HUES48 (cell line): ENCODE measurements around the gene PACS1.

ENCODE experiments used
- H3K27ac ChIP-seq: one replicate; pipeline ENCODE4 v1.7.0; 2013; ENCODE audit warnings: low read depth, low read length, inconsistent platforms
- H3K27me3 ChIP-seq: 2 replicates; pipeline ENCODE4 v1.6.1; 2013; ENCODE audit warnings: mild to moderate bottlenecking, low read length; ENCODE audit not compliant: control insufficient read depth, insufficient read depth
- H3K36me3 ChIP-seq: 2 replicates; pipeline ENCODE4 v1.6.1; 2013; ENCODE audit warnings: low read length; ENCODE audit not compliant: control insufficient read depth, insufficient read depth
- H3K4me1 ChIP-seq: 2 replicates; pipeline ENCODE4 v1.6.1; 2013; ENCODE audit warnings: mild to moderate bottlenecking, low read length; ENCODE audit not compliant: control insufficient read depth, insufficient read depth
- H3K4me3 ChIP-seq: 2 replicates; pipeline ENCODE4 v1.5.1; 2013; ENCODE audit warnings: mild to moderate bottlenecking, low read depth, low read length
- H3K9ac ChIP-seq: 2 replicates; pipeline ENCODE4 v1.6.1; 2013; ENCODE audit warnings: mild to moderate bottlenecking, low read depth, low read length, moderate library complexity
- H3K9me3 ChIP-seq: 2 replicates; pipeline ENCODE4 v1.6.1; 2013; ENCODE audit warnings: low read length; ENCODE audit not compliant: control insufficient read depth, insufficient read depth

The PACS1 gene

DNA sequence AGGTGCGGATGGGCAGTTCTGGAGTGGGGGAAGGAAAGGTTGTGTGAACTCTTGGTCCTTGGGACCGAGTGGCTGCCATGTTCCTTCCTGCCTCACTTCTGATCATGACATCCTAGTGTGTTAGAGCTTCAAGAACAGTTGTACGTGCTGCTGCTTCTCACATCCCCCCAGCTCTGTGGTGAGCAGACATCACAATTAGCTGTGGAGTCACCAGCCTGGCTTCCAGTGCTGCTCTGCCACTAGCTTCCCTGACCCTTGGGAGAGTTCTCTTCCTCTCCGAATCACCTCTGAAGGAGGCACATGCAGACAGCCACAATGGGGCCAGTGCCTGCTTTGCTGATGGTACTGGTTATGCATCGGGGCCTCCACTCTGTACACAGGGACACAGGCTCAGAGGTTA is 192.1 kb downstream of the PACS1 start:
- H3K36me3 ChIP-seq: peaks cover 70% of the 10 kb centered on the region

DNA sequence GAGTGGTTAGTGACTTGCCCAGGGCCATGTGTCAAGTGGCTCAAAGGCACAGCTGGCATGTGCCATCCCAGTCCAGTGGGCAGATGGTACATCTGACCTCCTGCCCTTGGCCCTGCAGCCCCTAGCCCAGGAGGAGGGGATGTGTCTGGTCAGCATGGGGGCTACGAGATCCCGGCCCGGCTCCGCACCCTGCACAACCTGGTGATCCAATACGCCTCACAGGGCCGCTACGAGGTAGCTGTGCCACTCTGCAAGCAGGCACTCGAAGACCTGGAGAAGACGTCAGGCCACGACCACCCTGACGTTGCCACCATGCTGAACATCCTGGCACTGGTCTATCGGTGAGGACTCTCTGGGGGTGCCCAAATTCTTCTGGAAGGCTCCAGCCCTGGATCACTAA is 192.6 kb downstream of the PACS1 start:
- Histone ChIP-seq H3K4me1 (peaks cover 6% of the 10 kb centered on the region; the same call in 1 of the 2 replicates), H3K27me3 (no peaks in the 10 kb centered on the region), H3K36me3 (peaks cover 70% of the 10 kb centered on the region), H3K27ac (no peak overlapping the region), H3K9me3 (no peaks in the 10 kb centered on the region), H3K4me3 (no peak overlapping the region), H3K9ac (no peak overlapping the region)

More for the DNA sequence above, 192.1 kb downstream of the PACS1 start:
- Histone ChIP-seq H3K9ac (no peak overlapping the region), H3K4me3 (no peak overlapping the region), H3K27ac (no peak overlapping the region), H3K4me1 (peaks cover 6% of the 10 kb centered on the region; the same call in 1 of the 2 replicates), H3K9me3 (no peaks in the 10 kb centered on the region), H3K27me3 (no peaks in the 10 kb centered on the region)

DNA sequence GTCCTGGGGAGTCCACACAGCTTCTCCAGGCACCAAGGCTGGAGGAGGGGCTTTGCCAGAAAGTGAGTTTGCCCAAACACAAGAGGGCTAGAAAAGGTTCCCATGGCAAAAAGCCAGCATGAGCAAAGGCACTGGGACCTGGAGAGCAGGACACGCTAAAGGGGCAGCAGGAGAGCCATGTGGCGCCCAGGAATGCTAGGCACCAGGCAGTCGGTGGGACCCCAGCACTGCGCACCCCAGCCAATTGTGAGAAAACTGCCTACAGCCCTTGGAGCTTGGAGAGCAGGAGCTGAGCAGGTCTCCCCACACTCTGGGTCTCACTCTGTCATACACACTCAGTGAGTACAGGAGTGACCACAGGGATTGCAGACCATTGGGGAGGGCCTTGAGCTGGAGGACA is 193.2 kb downstream of the PACS1 start:
- Histone ChIP-seq H3K9me3 (no peaks in the 10 kb centered on the region), H3K4me1 (peaks cover 6% of the 10 kb centered on the region; the same call in 1 of the 2 replicates), H3K36me3 (peaks cover 70% of the 10 kb centered on the region), H3K4me3 (no peak overlapping the region), H3K27ac (no peak overlapping the region), H3K9ac (no peak overlapping the region), H3K27me3 (no peaks in the 10 kb centered on the region)

DNA sequence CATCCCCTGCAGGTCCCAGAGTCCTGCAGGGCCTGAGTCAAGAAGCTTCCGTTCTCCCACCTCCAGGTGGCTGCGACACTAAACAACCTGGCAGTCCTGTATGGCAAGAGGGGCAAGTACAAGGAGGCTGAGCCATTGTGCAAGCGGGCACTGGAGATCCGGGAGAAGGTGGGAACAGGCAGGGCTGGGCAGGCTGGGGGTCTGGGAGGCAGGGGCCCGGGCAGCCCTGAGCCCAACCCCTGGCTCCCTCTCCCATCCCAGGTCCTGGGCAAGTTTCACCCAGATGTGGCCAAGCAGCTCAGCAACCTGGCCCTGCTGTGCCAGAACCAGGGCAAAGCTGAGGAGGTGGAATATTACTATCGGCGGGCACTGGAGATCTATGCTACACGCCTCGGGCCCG is 193.7 kb downstream of the PACS1 start:
- H3K36me3 ChIP-seq: peaks cover 70% of the 10 kb centered on the region

DNA sequence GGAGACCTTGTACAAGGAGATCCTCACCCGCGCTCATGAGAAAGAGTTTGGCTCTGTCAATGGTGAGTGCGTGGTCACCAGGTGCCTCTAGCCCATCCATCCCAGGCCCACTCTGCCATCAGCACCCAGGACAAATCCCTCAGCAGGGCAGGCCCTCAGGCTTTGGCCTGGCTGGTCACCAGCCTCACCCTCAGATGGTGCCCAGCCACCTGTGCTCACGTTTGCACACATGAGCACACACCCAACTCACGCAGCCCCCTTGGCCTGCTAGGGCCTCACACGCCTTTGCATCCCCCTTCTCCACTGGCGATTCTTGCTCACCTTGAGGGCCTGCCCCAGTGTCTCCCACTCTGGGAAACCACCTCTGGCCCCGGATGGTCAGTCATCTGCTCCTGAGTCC is 194.3 kb downstream of the PACS1 start:
- H3K27me3 ChIP-seq: no peaks in the 10 kb centered on the region
- peaks cover 65% of the 10 kb centered on the region for H3K36me3 ChIP-seq
- H3K9ac ChIP-seq: no peak overlapping the region
- peaks cover 2% of the 10 kb centered on the region; the same call in 1 of the 2 replicates for H3K4me1 ChIP-seq
- H3K27ac ChIP-seq: no peak overlapping the region
- H3K9me3 ChIP-seq: no peaks in the 10 kb centered on the region
- no peak overlapping the region for H3K4me3 ChIP-seq

More for the DNA sequence above, 193.7 kb downstream of the PACS1 start:
- Histone ChIP-seq H3K27ac (no peak overlapping the region), H3K4me3 (no peak overlapping the region), H3K4me1 (peaks cover 2% of the 10 kb centered on the region; the same call in 1 of the 2 replicates), H3K9me3 (no peaks in the 10 kb centered on the region), H3K9ac (no peak overlapping the region), H3K27me3 (no peaks in the 10 kb centered on the region)

DNA sequence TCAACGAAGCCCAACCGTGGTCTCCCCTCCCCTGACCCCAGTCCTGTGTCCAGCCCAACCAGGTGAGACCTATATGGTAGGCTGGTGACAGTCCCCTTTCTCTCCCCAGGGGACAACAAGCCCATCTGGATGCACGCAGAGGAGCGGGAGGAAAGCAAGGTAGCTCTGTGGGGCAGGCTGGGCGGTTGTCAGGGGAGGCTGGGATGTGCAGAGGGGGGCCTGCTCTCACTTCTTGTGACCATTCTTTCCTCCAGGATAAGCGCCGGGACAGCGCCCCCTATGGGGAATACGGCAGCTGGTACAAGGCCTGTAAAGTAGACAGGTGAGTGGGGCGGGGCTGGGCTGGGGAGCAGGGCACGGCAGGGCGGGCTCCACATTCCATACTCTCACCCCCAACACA is 194.8 kb downstream of the PACS1 start:
- Histone ChIP-seq H3K27me3 (no peaks in the 10 kb centered on the region), H3K27ac (no peak overlapping the region), H3K4me1 (peaks cover 7% of the 10 kb centered on the region; the same call in 1 of the 2 replicates), H3K36me3 (peaks cover 59% of the 10 kb centered on the region), H3K9me3 (no peaks in the 10 kb centered on the region), H3K4me3 (no peak overlapping the region), H3K9ac (no peak overlapping the region)

DNA sequence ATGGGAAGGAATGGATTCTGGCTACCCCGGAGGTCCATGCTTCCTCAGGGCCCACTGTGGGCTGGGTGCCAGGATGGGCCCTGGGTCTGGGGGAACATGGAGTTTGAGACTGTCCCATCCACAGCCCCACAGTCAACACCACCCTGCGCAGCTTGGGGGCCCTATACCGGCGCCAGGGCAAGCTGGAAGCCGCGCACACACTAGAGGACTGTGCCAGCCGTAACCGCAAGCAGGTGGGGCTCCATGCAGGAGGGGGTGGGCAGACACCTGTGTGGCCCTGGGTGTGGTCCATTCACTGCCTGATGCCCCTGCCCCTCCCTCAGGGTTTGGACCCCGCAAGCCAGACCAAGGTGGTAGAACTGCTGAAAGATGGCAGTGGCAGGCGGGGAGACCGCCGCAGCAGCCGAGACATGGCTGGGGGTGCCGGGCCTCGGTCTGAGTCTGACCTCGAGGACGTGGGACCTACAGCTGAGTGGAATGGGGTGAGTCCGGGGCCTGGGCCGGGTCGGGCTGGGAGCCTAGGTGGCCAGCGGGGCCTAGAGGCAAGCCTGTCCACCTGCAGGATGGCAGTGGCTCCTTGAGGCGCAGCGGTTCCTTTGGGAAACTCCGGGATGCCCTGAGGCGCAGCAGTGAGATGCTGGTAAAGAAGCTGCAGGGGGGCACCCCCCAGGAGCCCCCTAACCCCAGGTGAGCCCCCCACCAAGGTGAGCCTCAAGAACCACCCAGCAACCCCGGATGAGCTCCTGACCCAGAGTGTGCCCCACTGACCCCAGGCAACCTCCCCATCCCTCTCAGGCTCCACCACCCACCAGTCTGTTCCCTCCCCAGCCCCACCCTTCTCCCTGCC is 195.7 kb downstream of the PACS1 start:
- H3K4me1 ChIP-seq: peaks cover 8% of the 10 kb centered on the region; the same call in 1 of the 2 replicates
- H3K9me3 ChIP-seq: no peaks in the 10 kb centered on the region
- H3K36me3 ChIP-seq: peaks cover 55% of the 10 kb centered on the region
- no peak overlapping the region for H3K9ac ChIP-seq
- H3K27me3 ChIP-seq: no peaks in the 10 kb centered on the region
- H3K4me3 ChIP-seq: no peak overlapping the region
- H3K27ac ChIP-seq: no peak overlapping the region

DNA sequence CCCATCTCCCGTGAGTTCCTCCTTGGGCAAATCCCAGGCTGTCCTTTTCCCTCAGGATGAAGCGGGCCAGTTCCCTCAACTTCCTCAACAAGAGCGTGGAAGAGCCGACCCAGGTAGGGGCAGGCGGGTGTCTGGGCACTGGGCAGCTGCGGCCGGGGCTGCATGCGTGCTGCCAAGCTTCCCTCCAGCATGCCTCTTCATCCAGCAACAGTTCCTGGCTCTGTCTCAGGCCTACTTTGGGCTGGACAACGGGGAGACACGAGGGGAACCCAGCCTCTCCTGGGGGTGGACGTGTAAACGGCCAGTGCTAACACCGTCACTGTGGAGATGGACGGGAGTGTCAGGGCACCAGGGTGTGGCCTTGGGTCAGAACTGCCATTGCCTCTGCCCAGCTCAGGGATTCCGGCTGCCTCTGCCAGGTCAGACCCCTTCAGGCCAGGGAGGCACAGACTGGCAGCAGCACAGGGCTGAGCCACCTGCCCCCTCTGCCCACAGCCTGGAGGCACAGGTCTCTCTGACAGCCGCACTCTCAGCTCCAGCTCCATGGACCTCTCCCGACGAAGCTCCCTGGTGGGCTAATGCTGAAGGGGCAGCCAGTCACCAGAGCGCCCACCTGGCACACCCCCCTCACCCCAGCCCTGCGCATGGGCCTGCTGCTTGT is 196.4 kb downstream of the PACS1 start:
- H3K27ac ChIP-seq: peak overlapping the region; percentile 57
- no peak overlapping the region for H3K9ac ChIP-seq
- no peaks in the 10 kb centered on the region for H3K27me3 ChIP-seq
- peak overlapping the region; percentile 90; the same call in 1 of the 2 replicates for H3K4me3 ChIP-seq
- peaks cover 8% of the 10 kb centered on the region; the same call in 1 of the 2 replicates for H3K4me1 ChIP-seq
- H3K9me3 ChIP-seq: no peaks in the 10 kb centered on the region
- H3K36me3 ChIP-seq: peaks cover 48% of the 10 kb centered on the region

DNA sequence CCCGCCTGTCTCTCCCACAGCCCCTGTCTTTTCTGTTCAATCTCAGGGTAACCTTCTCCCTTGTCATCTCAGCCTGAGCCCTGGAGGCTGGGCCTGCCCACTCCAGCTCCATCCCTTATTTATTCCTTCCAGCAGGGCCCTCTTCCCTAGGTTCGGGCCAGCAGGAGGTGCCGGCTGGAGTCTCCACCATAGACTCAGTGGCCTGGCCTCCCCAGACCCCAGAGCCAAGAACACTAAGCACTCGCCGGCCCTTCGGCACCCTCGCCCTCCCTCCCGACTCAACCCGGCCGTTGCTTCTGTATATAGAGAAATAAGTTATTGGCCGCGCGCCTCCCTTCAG is 196.9 kb downstream of the PACS1 start:
- no peaks in the 10 kb centered on the region for H3K9me3 ChIP-seq
- no peak overlapping the region for H3K9ac ChIP-seq
- peaks cover 8% of the 10 kb centered on the region; the same call in 1 of the 2 replicates for H3K4me1 ChIP-seq
- H3K36me3 ChIP-seq: peaks cover 48% of the 10 kb centered on the region
- H3K4me3 ChIP-seq: peak overlapping the region; percentile 90
- H3K27me3 ChIP-seq: no peaks in the 10 kb centered on the region
- peak overlapping the region; percentile 57 for H3K27ac ChIP-seq

DNA sequence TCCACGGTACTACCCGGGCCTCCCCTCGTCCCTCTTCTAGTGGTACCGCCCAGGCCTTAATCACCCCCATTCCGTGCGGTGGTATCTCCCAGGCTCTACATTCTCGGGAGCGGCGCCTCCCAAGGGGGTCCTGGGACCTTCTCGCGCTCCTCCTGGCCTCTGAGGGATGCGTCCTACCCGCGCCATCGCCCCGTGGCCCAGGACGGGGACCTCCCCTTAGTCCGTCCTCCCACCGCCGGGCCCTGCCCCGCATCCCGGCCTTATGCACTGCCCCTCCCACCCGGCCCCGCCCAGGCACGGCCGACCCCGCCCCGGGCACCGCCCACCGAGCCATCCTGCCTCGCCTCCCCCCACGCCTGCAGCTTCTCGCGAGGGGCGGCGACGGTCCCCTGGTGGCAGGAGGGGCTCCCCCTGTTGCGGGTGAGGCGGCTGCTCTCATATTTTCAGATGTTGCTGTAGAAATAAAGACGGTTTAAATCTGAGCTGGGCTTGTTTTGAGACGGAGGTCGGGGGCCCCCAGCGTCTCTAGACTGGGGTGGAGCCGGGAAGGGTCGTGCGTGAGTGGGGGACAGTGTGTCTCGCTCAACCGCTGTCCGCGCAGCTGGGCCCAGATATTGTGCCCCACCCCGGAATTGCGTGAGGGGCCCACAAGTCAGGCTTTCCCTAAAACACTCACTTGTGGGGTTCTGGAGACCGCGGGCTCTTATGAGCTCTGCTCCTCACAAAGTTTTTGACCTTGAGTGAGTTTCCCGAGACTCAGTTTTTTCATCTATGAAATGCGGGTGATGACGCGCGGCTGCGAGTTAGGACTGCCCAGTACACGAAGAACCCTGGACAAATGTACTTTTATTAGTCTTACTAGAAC is 197.5 kb downstream of the PACS1 start:
- peaks cover 48% of the 10 kb centered on the region for H3K36me3 ChIP-seq
- peak overlapping the region; percentile 90 for H3K4me3 ChIP-seq
- no peaks in the 10 kb centered on the region for H3K9me3 ChIP-seq
- peak overlapping the region; percentile 35 for H3K9ac ChIP-seq
- no peaks in the 10 kb centered on the region for H3K27me3 ChIP-seq
- H3K4me1 ChIP-seq: peaks cover 8% of the 10 kb centered on the region; the same call in 1 of the 2 replicates
- H3K27ac ChIP-seq: peak overlapping the region; percentile 82
